Endothelial cell of umbilical vein (primary cell): ENCODE results near the gene GFI1B. TPM values are rescaled to one million over a fixed set of nuclear protein-coding genes. Genes with fewer than 3 reads are reported as not detected.

Experiments
- BruUV-seq: library from RNA; stranded (reverse); fragments of 400-500 nt; replicated peaks from 2 replicates; lab custom pipeline; 2021; lab: Mats Ljungman, UMichigan
- CTCF ChIA-PET: fragments of 300-600, 350-600 bp; sonication (Branson Sonifier 250); formaldehyde crosslinking; loops from one replicate; lab custom pipeline; 2021; ENCODE audit warnings: antibody characterized with exemption, inconsistent platforms; lab: Charles Lee
- POLR2A ChIA-PET: fragments of 300-600, 350-600 bp; sonication (Branson Sonifier 250); formaldehyde crosslinking; loops from one replicate; lab custom pipeline; 2021; ENCODE audit warnings: antibody characterized with exemption, inconsistent platforms; lab: Charles Lee
- DNase-seq: peaks from one replicate; pipeline ENCODE4 v3.0.0-alpha.2; 2011; ENCODE audit warnings: low read depth, low spot score
- FAIRE-seq: peaks from 2 replicates; lab custom pipeline; 2011; peaks lifted over from hg19 to GRCh38; lab: Jason Lieb, UNC
- H2AFZ ChIP-seq: 2 replicates; pipeline ENCODE4 v1.6.0; 2012; ENCODE audit warnings: low read depth, low read length, control low read depth, inconsistent platforms
- H3K27ac ChIP-seq: 2 replicates; pipeline ENCODE4 v1.5.1; 2011; ENCODE audit warnings: low read depth, mild to moderate bottlenecking, control low read depth, low read length, moderate library complexity; ENCODE audit not compliant: insufficient read depth
- H3K27me3 ChIP-seq, 2 experiments: 2 replicates each; pipeline versions ENCODE4 v1.6.0 to v1.6.1; 2011; ENCODE audit warnings: low read length in 2 of 2, mixed read lengths in 1 of 2; ENCODE audit not compliant: control insufficient read depth in 2 of 2, insufficient read depth in 2 of 2
- H3K36me3 ChIP-seq, 2 experiments: 2 replicates in 1 of 2; 3 replicates in 1 of 2; pipeline ENCODE4 v1.5.1; 2011; ENCODE audit warnings: low read length in 2 of 2, mild to moderate bottlenecking in 1 of 2, moderate library complexity in 1 of 2; ENCODE audit not compliant: control insufficient read depth in 2 of 2, insufficient read depth in 2 of 2; ENCODE audit errors: extremely low read depth in 1 of 2
- H3K4me1 ChIP-seq: 3 replicates; pipeline ENCODE4 v1.5.1; 2011; ENCODE audit warnings: mild to moderate bottlenecking, low read length; ENCODE audit not compliant: control insufficient read depth, insufficient read depth; ENCODE audit errors: extremely low read depth
- H3K4me2 ChIP-seq: 2 replicates; pipeline ENCODE4 v1.6.1; 2011; ENCODE audit warnings: low read length, control low read depth, mixed read lengths; ENCODE audit not compliant: insufficient read depth
- H3K4me3 ChIP-seq, 3 experiments: fragments of 200-600 bp in 1 of 3; sonication (generic), shearing (Covaris generic) in 1 of 3; replicated peaks in 1 of 3; 2 replicates each; pipeline ENCODE4 v1.5.1; 2011 to 2016; ENCODE audit warnings: control low read depth in 3 of 3, low read length in 3 of 3, mild to moderate bottlenecking in 2 of 3, inconsistent platforms in 1 of 3, low read depth in 1 of 3, moderate library complexity in 1 of 3; ENCODE audit not compliant: insufficient read depth in 1 of 3
- H3K79me2 ChIP-seq: 2 replicates; pipeline ENCODE4 v1.6.0; 2012; ENCODE audit warnings: low read length, inconsistent platforms; ENCODE audit not compliant: control insufficient read depth, insufficient read depth
- H3K9ac ChIP-seq: replicated peaks from 2 replicates; pipeline ENCODE3; 2011; ENCODE audit warnings: low read length, control low read depth; ENCODE audit not compliant: insufficient read depth; ENCODE audit errors: extremely low read depth
- H3K9me1 ChIP-seq: replicated peaks from 3 replicates; pipeline ENCODE4 v1.6.0; 2011; ENCODE audit warnings: mild to moderate bottlenecking, low read length; ENCODE audit not compliant: control insufficient read depth, insufficient read depth; ENCODE audit errors: extremely low read depth
- H3K9me3 ChIP-seq: replicated peaks from 2 replicates; pipeline ENCODE4 v1.5.1; 2012; ENCODE audit warnings: low read length, inconsistent platforms; ENCODE audit not compliant: control insufficient read depth, insufficient read depth
- H4K20me1 ChIP-seq: replicated peaks from 2 replicates; pipeline ENCODE3; 2011; ENCODE audit warnings: mild to moderate bottlenecking, low read length; ENCODE audit not compliant: control insufficient read depth, insufficient read depth; ENCODE audit errors: extremely low read depth
- EZH2 ChIP-seq: IDR thresholded peaks from 2 replicates; pipeline ENCODE4 v1.6.1; 2012; ENCODE audit warnings: borderline replicate concordance, low read depth, mild to moderate bottlenecking, moderate library complexity, low read length, inconsistent platforms; ENCODE audit not compliant: severe bottlenecking
- FOS ChIP-seq: IDR thresholded peaks from 2 replicates; pipeline ENCODE4 v1.6.1; 2011; ENCODE audit warnings: mild to moderate bottlenecking, low read length, moderate library complexity, borderline replicate concordance; ENCODE audit not compliant: insufficient read depth
- GATA2 ChIP-seq: IDR thresholded peaks from 2 replicates; pipeline ENCODE4 v1.7.0; 2011; ENCODE audit warnings: low read depth, mild to moderate bottlenecking, moderate library complexity, mixed read lengths, low read length; ENCODE audit not compliant: insufficient read length, insufficient read depth
- JUN ChIP-seq: IDR thresholded peaks from 2 replicates; pipeline ENCODE4 v1.6.1; 2011; ENCODE audit warnings: borderline replicate concordance, low read depth; ENCODE audit not compliant: insufficient read length, insufficient read depth
- MAX ChIP-seq: IDR thresholded peaks from 2 replicates; pipeline ENCODE4 v1.6.1; 2011; ENCODE audit not compliant: insufficient read depth, insufficient read length
- MYC ChIP-seq: IDR thresholded peaks from one replicate; pipeline ENCODE4 v1.6.1; 2011; ENCODE audit warnings: mild to moderate bottlenecking, low read depth, low read length
- POLR2A ChIP-seq: IDR thresholded peaks from 2 replicates; pipeline ENCODE4 v1.6.1; 2012; ENCODE audit warnings: low read depth, mild to moderate bottlenecking, control low read depth, low read length
- POLR2AphosphoS5 ChIP-seq: IDR thresholded peaks from 2 replicates; pipeline ENCODE4 v1.6.1; 2012; ENCODE audit warnings: low read depth, mild to moderate bottlenecking, control low read depth, low read length, moderate library complexity; ENCODE audit not compliant: insufficient read depth
- dilution Hi-C: fragments of 300-500 bp; cut with MboI; formaldehyde crosslinking; loops from one replicate; pipeline ENCODE4 v1.15.0; 2019; ENCODE audit warnings: low sequenced_read_pairs; ENCODE audit not compliant: extremely low pct_ligation_motif_present
- intact Hi-C: fragments of 100-400 bp; cut with micrococcal nuclease; formaldehyde crosslinking; loops from one replicate; pipeline ENCODE4 v1.10.0; 2022
- polyA plus RNA-seq, 4 experiments: library from polyadenylated mRNA; depleted of rRNA in 3 of 4; stranded (reverse) in 3 of 4; unstranded in 1 of 4; fragments of >200 nt; gene quantifications; 2 replicates each; pipeline versions ENCODE4 v1.2.1 to v1.2.3, GENCODE V29; 2011 to 2012; ENCODE audit warnings: missing spikeins in 1 of 4
- total RNA-seq: library from RNA; stranded (reverse); gene quantifications from 2 replicates; pipeline ENCODE4 v1.2.3, GENCODE V29; 2021
- TF ChIP-seq, protein P1 (sequence below), 2 donors: IDR thresholded peaks; 1 replicate in 1 of 2; 2 replicates in 1 of 2; pipeline ENCODE4 v1.5.1; 2011; ENCODE audit warnings: low read length in 2 of 2, mild to moderate bottlenecking in 2 of 2, moderate library complexity in 2 of 2, control low read depth in 1 of 2, inconsistent platforms in 1 of 2, low read depth in 1 of 2; ENCODE audit not compliant: insufficient read depth in 1 of 2; ENCODE audit errors: extremely low read depth in 1 of 2

Gene GFI1B
- total and polyA plus RNA-seq, 2 donors (not counting 3 experiments of a cell fraction or from before 2014, with no cell fraction given), result 0.04 TPM; not detected in 1

GRCh38 chr9:132945186-132946130 is 33.0 kb upstream of the GFI1B start:
- dilution Hi-C loops, result no loop called here
- Histone ChIP-seq H3K27me3 (no peaks in the 10 kb centered on the region), H3K9ac (peak overlapping the region; percentile 77), H3K4me1 (peaks cover 8% of the 10 kb centered on the region), H3K4me3 (peak overlapping the region; percentile 66 to 100 (median 68)), H3K9me3 (no peaks in the 10 kb centered on the region), H3K4me2 (peak overlapping the region; percentile 76), H3K27ac (peak overlapping the region; percentile 75), H3K9me1 (no peaks in the 10 kb centered on the region), H3K79me2 (peaks cover 32% of the 10 kb centered on the region), H4K20me1 (no peaks in the 10 kb centered on the region), H2AFZ (peak overlapping the region; percentile 95), H3K36me3 (no peaks in the 10 kb centered on the region)
- TF ChIP-seq, protein P1, sequence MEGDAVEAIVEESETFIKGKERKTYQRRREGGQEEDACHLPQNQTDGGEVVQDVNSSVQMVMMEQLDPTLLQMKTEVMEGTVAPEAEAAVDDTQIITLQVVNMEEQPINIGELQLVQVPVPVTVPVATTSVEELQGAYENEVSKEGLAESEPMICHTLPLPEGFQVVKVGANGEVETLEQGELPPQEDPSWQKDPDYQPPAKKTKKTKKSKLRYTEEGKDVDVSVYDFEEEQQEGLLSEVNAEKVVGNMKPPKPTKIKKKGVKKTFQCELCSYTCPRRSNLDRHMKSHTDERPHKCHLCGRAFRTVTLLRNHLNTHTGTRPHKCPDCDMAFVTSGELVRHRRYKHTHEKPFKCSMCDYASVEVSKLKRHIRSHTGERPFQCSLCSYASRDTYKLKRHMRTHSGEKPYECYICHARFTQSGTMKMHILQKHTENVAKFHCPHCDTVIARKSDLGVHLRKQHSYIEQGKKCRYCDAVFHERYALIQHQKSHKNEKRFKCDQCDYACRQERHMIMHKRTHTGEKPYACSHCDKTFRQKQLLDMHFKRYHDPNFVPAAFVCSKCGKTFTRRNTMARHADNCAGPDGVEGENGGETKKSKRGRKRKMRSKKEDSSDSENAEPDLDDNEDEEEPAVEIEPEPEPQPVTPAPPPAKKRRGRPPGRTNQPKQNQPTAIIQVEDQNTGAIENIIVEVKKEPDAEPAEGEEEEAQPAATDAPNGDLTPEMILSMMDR (IDR thresholded peaks at IDR 0.05; ENCODE audit: extremely low read depth in 1 of 2, insufficient read depth in 1 of 2, low read depth in 1 of 2, low read length in 2 of 2), result no peak
- TF ChIP-seq POLR2A (no peak), MYC (no peak), MAX (no peak), JUN (no peak), FOS (no peak), EZH2 (no peak), POLR2AphosphoS5 (no peak), GATA2 (no peak)
- ChIA-PET CTCF (interaction anchor here (0.7 to 2.6 kb wide), 7 partner anchors 11 to 176 kb away, joined by 3 to 13 read pairs (median 4); partner anchors contain the start of gene GTF3C5), POLR2A (interaction anchor here (0.8 to 1.4 kb wide), 2 partner anchors 8 to 85 kb away, joined by 3 to 5 read pairs; no protein-coding TSS in a partner anchor)
- DNase-seq (no peak), FAIRE-seq (no peak)
- BruUV-seq, result TSS peak; percentile 96
- intact Hi-C loops, result loop anchor here (2.0 to 10.0 kb wide), 2 partner anchors 67 to 271 kb away; partner anchors contain the start of genes AK8, GTF3C4 and SPACA9
